ENCODE measurements around the gene SPARC.

DNA sequence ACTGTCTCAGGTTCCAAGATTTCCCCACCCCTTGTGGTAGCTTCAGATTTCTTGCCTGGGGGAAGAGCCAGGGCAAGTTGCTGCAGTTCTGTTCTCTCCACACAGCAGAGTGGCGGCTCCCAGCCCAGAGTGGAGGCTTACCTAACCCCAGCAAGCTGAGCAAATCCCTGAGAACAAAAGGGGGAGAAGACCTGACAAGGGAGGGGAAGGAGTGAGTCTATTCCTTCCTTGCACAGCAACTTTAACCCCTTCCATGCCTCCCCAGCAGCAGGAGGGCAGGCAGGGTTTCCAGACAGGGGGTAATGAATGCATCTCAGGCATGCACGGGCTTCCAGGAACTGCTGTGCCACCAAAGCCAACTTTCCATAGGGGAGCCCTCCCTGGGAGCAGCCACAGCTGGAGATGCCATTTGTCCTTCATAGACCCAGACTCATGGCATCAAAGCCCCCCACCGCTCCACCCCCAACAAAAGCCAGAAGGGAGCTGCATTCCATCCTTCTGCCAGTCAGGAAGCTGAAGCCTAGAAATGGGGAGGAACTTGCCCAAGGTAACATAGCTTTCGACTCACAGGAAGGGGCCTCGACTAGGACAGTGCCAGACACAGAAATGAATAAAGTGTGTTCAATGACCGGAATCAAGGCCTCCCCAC, 66.8 kb downstream of the SPARC start:
- TF ChIP-seq, protein P1, sequence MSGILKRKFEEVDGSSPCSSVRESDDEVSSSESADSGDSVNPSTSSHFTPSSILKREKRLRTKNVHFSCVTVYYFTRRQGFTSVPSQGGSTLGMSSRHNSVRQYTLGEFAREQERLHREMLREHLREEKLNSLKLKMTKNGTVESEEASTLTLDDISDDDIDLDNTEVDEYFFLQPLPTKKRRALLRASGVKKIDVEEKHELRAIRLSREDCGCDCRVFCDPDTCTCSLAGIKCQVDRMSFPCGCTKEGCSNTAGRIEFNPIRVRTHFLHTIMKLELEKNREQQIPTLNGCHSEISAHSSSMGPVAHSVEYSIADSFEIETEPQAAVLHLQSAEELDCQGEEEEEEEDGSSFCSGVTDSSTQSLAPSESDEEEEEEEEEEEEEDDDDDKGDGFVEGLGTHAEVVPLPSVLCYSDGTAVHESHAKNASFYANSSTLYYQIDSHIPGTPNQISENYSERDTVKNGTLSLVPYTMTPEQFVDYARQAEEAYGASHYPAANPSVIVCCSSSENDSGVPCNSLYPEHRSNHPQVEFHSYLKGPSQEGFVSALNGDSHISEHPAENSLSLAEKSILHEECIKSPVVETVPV (CRISPR knock-in tag; IDR thresholded peaks at IDR 0.05): no peak
- no peak for TF ChIP-seq ARNTL (CRISPR knock-in tag; IDR thresholded peaks at IDR 0.05; ENCODE audit: borderline replicate concordance, low read depth)
- TF ChIP-seq ISL1 (CRISPR knock-in tag; IDR thresholded peaks at IDR 0.05): no peak
- TF ChIP-seq TOX (CRISPR knock-in tag; IDR thresholded peaks at IDR 0.05; ENCODE audit: borderline replicate concordance): no peak
- TF ChIP-seq, protein P2, sequence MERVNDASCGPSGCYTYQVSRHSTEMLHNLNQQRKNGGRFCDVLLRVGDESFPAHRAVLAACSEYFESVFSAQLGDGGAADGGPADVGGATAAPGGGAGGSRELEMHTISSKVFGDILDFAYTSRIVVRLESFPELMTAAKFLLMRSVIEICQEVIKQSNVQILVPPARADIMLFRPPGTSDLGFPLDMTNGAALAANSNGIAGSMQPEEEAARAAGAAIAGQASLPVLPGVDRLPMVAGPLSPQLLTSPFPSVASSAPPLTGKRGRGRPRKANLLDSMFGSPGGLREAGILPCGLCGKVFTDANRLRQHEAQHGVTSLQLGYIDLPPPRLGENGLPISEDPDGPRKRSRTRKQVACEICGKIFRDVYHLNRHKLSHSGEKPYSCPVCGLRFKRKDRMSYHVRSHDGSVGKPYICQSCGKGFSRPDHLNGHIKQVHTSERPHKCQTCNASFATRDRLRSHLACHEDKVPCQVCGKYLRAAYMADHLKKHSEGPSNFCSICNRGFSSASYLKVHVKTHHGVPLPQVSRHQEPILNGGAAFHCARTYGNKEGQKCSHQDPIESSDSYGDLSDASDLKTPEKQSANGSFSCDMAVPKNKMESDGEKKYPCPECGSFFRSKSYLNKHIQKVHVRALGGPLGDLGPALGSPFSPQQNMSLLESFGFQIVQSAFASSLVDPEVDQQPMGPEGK (CRISPR knock-in tag; IDR thresholded peaks at IDR 0.05; ENCODE audit: borderline replicate concordance): no peak
- TF ChIP-seq, protein P3, sequence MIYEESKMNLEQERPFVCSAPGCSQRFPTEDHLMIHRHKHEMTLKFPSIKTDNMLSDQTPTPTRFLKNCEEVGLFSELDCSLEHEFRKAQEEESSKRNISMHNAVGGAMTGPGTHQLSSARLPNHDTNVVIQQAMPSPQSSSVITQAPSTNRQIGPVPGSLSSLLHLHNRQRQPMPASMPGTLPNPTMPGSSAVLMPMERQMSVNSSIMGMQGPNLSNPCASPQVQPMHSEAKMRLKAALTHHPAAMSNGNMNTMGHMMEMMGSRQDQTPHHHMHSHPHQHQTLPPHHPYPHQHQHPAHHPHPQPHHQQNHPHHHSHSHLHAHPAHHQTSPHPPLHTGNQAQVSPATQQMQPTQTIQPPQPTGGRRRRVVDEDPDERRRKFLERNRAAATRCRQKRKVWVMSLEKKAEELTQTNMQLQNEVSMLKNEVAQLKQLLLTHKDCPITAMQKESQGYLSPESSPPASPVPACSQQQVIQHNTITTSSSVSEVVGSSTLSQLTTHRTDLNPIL (CRISPR knock-in tag; IDR thresholded peaks at IDR 0.05; ENCODE audit: low read depth): no peak
- no peak for TF ChIP-seq PPARA (CRISPR knock-in tag; IDR thresholded peaks at IDR 0.05; ENCODE audit: borderline replicate concordance)
- TF ChIP-seq ESRRG (CRISPR knock-in tag; IDR thresholded peaks at IDR 0.05): no peak
- no peak for TF ChIP-seq ZNF70 (CRISPR knock-in tag; IDR thresholded peaks at IDR 0.05)
- TF ChIP-seq ZC3H10 (CRISPR knock-in tag; IDR thresholded peaks at IDR 0.05): no peak
